ENCODE results near the gene PKDREJ. TPM values are rescaled to one million over a fixed set of nuclear protein-coding genes. Genes with fewer than 3 reads are reported as not detected.
A peak's percentile ranks its signal among the peaks of the same experiment; 100 is the strongest.
"Not testable (repeated sequence)": the region's sequence is repeated elsewhere in the genome, so short reads cannot be mapped to it uniquely, and the experiment has no call there.

PKDREJ gene
- polyA plus RNA-seq (ENCODE audit: insufficient read length) = 0.55 TPM
- long read RNA-seq, donor 1 = 0 reads
- long read RNA-seq, donor 2, partial matches to known transcripts = 6 of 16 reads
- long read RNA-seq, donor 2, other reads (novel, unspliced or antisense) = 10 of 16 reads
- long read RNA-seq, donor 3 = 0 reads
- long read RNA-seq, donor 4 = 0 reads
- long read RNA-seq, donor 5, full-length matches to known transcripts = 1 of 1 reads
- long read RNA-seq, donor 5, partial matches to known transcripts = 0 of 1 reads
- long read RNA-seq, donor 5, other reads (novel, unspliced or antisense) = 0 of 1 reads
- long read RNA-seq, donor 6 = 0 reads
- long read RNA-seq, donor 7 = 0 reads
- long read RNA-seq, donor 8, full-length matches to known transcripts = 1 of 1 reads
- long read RNA-seq, donor 8, partial matches to known transcripts = 0 of 1 reads
- long read RNA-seq, donor 8, other reads (novel, unspliced or antisense) = 0 of 1 reads

GRCh38 chr22:46263216-46263590 is at the start of gene PKDREJ:
TSS of gene PKDREJ (minus strand) at chr22:46263343. CDS start at chr22:46263322, 21 bp downstream.
- no peak for DNase-seq

- not testable (repeated sequence) for DNase-seq
Measured at GRCh38 chr22:46312848-46313247, 49.7 kb upstream of the PKDREJ start.

GRCh38 chr22:46312056-46312455 is 48.9 kb upstream of the PKDREJ start:
- no peak for DNase-seq

- no peak for DNase-seq
Measured at GRCh38 chr22:46309526-46310085, 46.5 kb upstream of the PKDREJ start.

- no peak for DNase-seq
Measured at GRCh38 chr22:46308283-46308988, 45.3 kb upstream of the PKDREJ start.

GRCh38 chr22:46303347-46303965 is 40.3 kb upstream of the PKDREJ start:
- DNase-seq = no peak

GRCh38 chr22:46300491-46300890 is 37.3 kb upstream of the PKDREJ start:
- no peak for DNase-seq

GRCh38 chr22:46299101-46299500 is 36.0 kb upstream of the PKDREJ start:
- no peak for DNase-seq

GRCh38 chr22:46297151-46297812 is 34.1 kb upstream of the PKDREJ start:
- peak; percentile 22 for DNase-seq

GRCh38 chr22:46296257-46297150 is 33.4 kb upstream of the PKDREJ start, which contains the start of gene GTSE1:
TSS of gene GTSE1 (plus strand) at chr22:46296870. CDS start at chr22:46297401, 531 bp downstream.
- peak; percentile 98 for DNase-seq

GRCh38 chr22:46295277-46295971 is 32.3 kb upstream of the PKDREJ start:
- DNase-seq = no peak

- no peak for DNase-seq
Measured at GRCh38 chr22:46294784-46295183, 31.6 kb upstream of the PKDREJ start.

- DNase-seq = no peak
Measured at GRCh38 chr22:46293577-46294260, 30.6 kb upstream of the PKDREJ start.

- no peak for DNase-seq
Measured at GRCh38 chr22:46292732-46293131, 29.6 kb upstream of the PKDREJ start.

- no peak for DNase-seq
Measured at GRCh38 chr22:46292173-46292572, 29.0 kb upstream of the PKDREJ start.

GRCh38 chr22:46290843-46291785 is 28.0 kb upstream of the PKDREJ start:
- no peak for DNase-seq

- DNase-seq = no peak
Measured at GRCh38 chr22:46290121-46290842, 27.1 kb upstream of the PKDREJ start.
